H1 (cell line): ENCODE results near the gene IFITM2. TPM values are rescaled to one million over a fixed set of nuclear protein-coding genes. Genes with fewer than 3 reads are reported as not detected.

Source experiments
- CTCF ChIA-PET: fragments of 300-600 bp; sonication (Branson Sonifier 250); formaldehyde crosslinking; loops from one replicate; lab custom pipeline; 2021; ENCODE audit not compliant: partially characterized antibody; lab: Charles Lee
- POLR2A ChIA-PET: fragments of 300-600 bp; sonication (Branson Sonifier 250); formaldehyde crosslinking; loops from one replicate; lab custom pipeline; 2021; ENCODE audit warnings: inconsistent platforms; ENCODE audit not compliant: partially characterized antibody; lab: Charles Lee
- DNase-seq, 2 experiments: peaks; one replicate each; pipeline versions ENCODE4 v3.0.0 to v3.0.0-alpha.2; 2010 to 2022; ENCODE audit warnings: low spot score in 2 of 2, low read depth in 1 of 2, mixed read lengths in 1 of 2
- FAIRE-seq: peaks from 2 replicates; lab custom pipeline; 2011; peaks lifted over from hg19 to GRCh38; lab: Jason Lieb, UNC
- H2AFZ ChIP-seq: 2 replicates; pipeline ENCODE4 v1.8.1; 2012; ENCODE audit warnings: low read length, inconsistent platforms
- H2AK5ac ChIP-seq: 2 replicates; pipeline ENCODE4 v1.6.1; 2013; ENCODE audit warnings: low read depth, low read length
- H2BK120ac ChIP-seq: replicated peaks from 2 replicates; pipeline ENCODE3; 2013; ENCODE audit warnings: low read depth, low read length, inconsistent platforms
- H2BK12ac ChIP-seq: 2 replicates; pipeline ENCODE4 v1.6.1; 2013; ENCODE audit warnings: low read depth, low read length
- H2BK15ac ChIP-seq: 2 replicates; pipeline ENCODE4 v1.6.1; 2013; ENCODE audit warnings: low read length
- H2BK20ac ChIP-seq: 2 replicates; pipeline ENCODE4 v1.6.1; 2013; ENCODE audit warnings: low read length
- H2BK5ac ChIP-seq: 2 replicates; pipeline ENCODE4 v1.6.1; 2013; ENCODE audit warnings: low read depth, low read length
- H3K14ac ChIP-seq: 2 replicates; pipeline ENCODE4 v1.6.1; 2013; ENCODE audit warnings: inconsistent platforms; ENCODE audit not compliant: insufficient read length
- H3K18ac ChIP-seq: 2 replicates; pipeline ENCODE4 v1.6.1; 2013; ENCODE audit warnings: low read length; ENCODE audit errors: extremely low read depth
- H3K23ac ChIP-seq: 2 replicates; pipeline ENCODE4 v1.6.1; 2013; ENCODE audit warnings: inconsistent platforms; ENCODE audit not compliant: insufficient read length
- H3K23me2 ChIP-seq: 2 replicates; pipeline ENCODE4 v1.6.1; 2013; ENCODE audit warnings: low read depth, low read length
- H3K27ac ChIP-seq: 2 replicates; pipeline ENCODE4 v1.6.1; 2011; ENCODE audit warnings: low read depth, low read length, inconsistent platforms
- H3K27me3 ChIP-seq, 4 experiments: replicated peaks in 1 of 4; 1 replicate in 1 of 4; 2 replicates in 3 of 4; pipeline versions ENCODE4 v1.6.1 to v1.8.1; 2011 to 2013; ENCODE audit warnings: low read length in 3 of 4, mild to moderate bottlenecking in 3 of 4, inconsistent platforms in 2 of 4, mixed read lengths in 2 of 4, moderate library complexity in 1 of 4; ENCODE audit not compliant: control insufficient read depth in 3 of 4, insufficient read depth in 3 of 4; ENCODE audit errors: extremely low read depth in 1 of 4
- H3K36me3 ChIP-seq, 4 experiments: 2 replicates each; pipeline versions ENCODE4 v1.6.1 to v1.8.1; 2011 to 2013; ENCODE audit warnings: mild to moderate bottlenecking in 4 of 4, low read length in 3 of 4, moderate library complexity in 2 of 4, control low read depth in 1 of 4, inconsistent platforms in 1 of 4; ENCODE audit not compliant: insufficient read depth in 4 of 4, control insufficient read depth in 2 of 4
- H3K4ac ChIP-seq: replicated peaks from 2 replicates; pipeline ENCODE3; 2013; ENCODE audit warnings: low read length, low read depth, mixed read lengths, inconsistent platforms; ENCODE audit not compliant: insufficient read length
- H3K4me1 ChIP-seq, 4 experiments: replicated peaks in 1 of 4; 1 replicate in 1 of 4; 2 replicates in 3 of 4; pipeline versions ENCODE4 v1.6.1 to v1.8.1; 2011 to 2013; ENCODE audit warnings: low read length in 3 of 4, inconsistent platforms in 2 of 4, mixed read lengths in 1 of 4; ENCODE audit not compliant: insufficient read depth in 4 of 4, control insufficient read depth in 3 of 4
- H3K4me2 ChIP-seq, 2 experiments: 2 replicates each; pipeline versions ENCODE4 v1.6.1 to v1.8.1; 2011 to 2013; ENCODE audit warnings: low read depth in 2 of 2, low read length in 2 of 2, control low read depth in 1 of 2, inconsistent platforms in 1 of 2, mild to moderate bottlenecking in 1 of 2; ENCODE audit not compliant: insufficient read depth in 1 of 2
- H3K4me3 ChIP-seq, 4 experiments: fragments of 200-600, 300-600 bp in 1 of 4; sonication (generic), shearing (Covaris generic), sonication (Bioruptor Twin) in 1 of 4; 2 replicates each; pipeline versions ENCODE4 v1.5.1 to v1.8.1; 2011 to 2016; ENCODE audit warnings: low read length in 4 of 4, low read depth in 3 of 4, control low read depth in 2 of 4, inconsistent platforms in 2 of 4, mild to moderate bottlenecking in 2 of 4, mixed read lengths in 1 of 4, moderate library complexity in 1 of 4; ENCODE audit not compliant: insufficient read depth in 2 of 4; ENCODE audit errors: extremely low read depth in 1 of 4
- H3K56ac ChIP-seq: replicated peaks from 2 replicates; pipeline ENCODE3; 2013; ENCODE audit warnings: low read depth, mild to moderate bottlenecking, mixed read lengths, low read length, inconsistent platforms; ENCODE audit not compliant: insufficient read length
- H3K79me1 ChIP-seq: 2 replicates; pipeline ENCODE4 v1.6.1; 2013; ENCODE audit warnings: low read depth, low read length, control low read depth
- H3K79me2 ChIP-seq, 2 experiments: 2 replicates each; pipeline versions ENCODE4 v1.6.1 to v1.8.1; 2012 to 2013; ENCODE audit warnings: low read length in 2 of 2, mild to moderate bottlenecking in 2 of 2, inconsistent platforms in 1 of 2; ENCODE audit not compliant: insufficient read depth in 2 of 2, control insufficient read depth in 1 of 2
- H3K9ac ChIP-seq, 4 experiments: replicated peaks in 1 of 4; 1 replicate in 1 of 4; 2 replicates in 3 of 4; pipeline versions ENCODE4 v1.6.1 to v1.8.1; 2011 to 2013; ENCODE audit warnings: low read depth in 3 of 4, low read length in 3 of 4, control low read depth in 2 of 4, mild to moderate bottlenecking in 2 of 4, moderate library complexity in 2 of 4, inconsistent platforms in 1 of 4; ENCODE audit errors: extremely low read depth in 1 of 4
- H3K9me3 ChIP-seq, 2 experiments: 2 replicates each; pipeline versions ENCODE4 v1.6.1 to v1.8.1; 2012 to 2013; ENCODE audit warnings: mild to moderate bottlenecking in 2 of 2, moderate library complexity in 2 of 2, control low read depth in 1 of 2, inconsistent platforms in 1 of 2, low read depth in 1 of 2, low read length in 1 of 2, mixed read lengths in 1 of 2; ENCODE audit not compliant: insufficient read depth in 2 of 2
- H4K20me1 ChIP-seq, 2 experiments: replicated peaks in 1 of 2; 2 replicates each; pipeline versions ENCODE3 to v1.8.1; 2011 to 2013; ENCODE audit warnings: inconsistent platforms in 2 of 2, low read length in 2 of 2, mild to moderate bottlenecking in 1 of 2; ENCODE audit not compliant: insufficient read depth in 2 of 2, control insufficient read depth in 1 of 2
- H4K5ac ChIP-seq: 2 replicates; pipeline ENCODE4 v1.6.1; 2013; ENCODE audit warnings: low read length, low read depth, mixed read lengths, inconsistent platforms; ENCODE audit not compliant: insufficient read length
- H4K8ac ChIP-seq: 2 replicates; pipeline ENCODE4 v1.8.0; 2013; ENCODE audit warnings: mild to moderate bottlenecking, moderate library complexity, low read length, inconsistent platforms; ENCODE audit not compliant: insufficient read depth; ENCODE audit errors: extremely low read depth
- H4K91ac ChIP-seq: replicated peaks from 2 replicates; pipeline ENCODE3; 2013; ENCODE audit warnings: low read length, mixed read lengths, inconsistent platforms; ENCODE audit not compliant: insufficient read length
- MAX ChIP-seq: IDR thresholded peaks from 2 replicates; pipeline ENCODE4 v1.6.1; 2012; ENCODE audit warnings: inconsistent platforms
- ZNF274 ChIP-seq: IDR thresholded peaks from 2 replicates; pipeline ENCODE4 v1.7.0; 2012; ENCODE audit warnings: low read length, borderline replicate concordance; ENCODE audit errors: extremely low read depth
- WGBS, 2 experiments: shearing (Covaris generic) in 1 of 2; methylation state at CpG; one replicate each; pipeline versions ENCODE4 v1.1.6 to v1.1.7; 2013 to 2015; ENCODE audit warnings: low lambda C conversion rate in 2 of 2, mixed read lengths in 2 of 2, inconsistent platforms in 1 of 2, low coverage in 1 of 2, missing lambda C conversion rate in 1 of 2; ENCODE audit not compliant: insufficient replicate concordance in 2 of 2, insufficient coverage in 1 of 2, insufficient read length in 1 of 2; ENCODE audit errors: extremely low coverage in 1 of 2, missing lambda C conversion rate in 1 of 2; 5-methylcytosine and 5-hydroxymethylcytosine counted together
- polyA plus RNA-seq, 7 experiments: library from polyadenylated mRNA; depleted of rRNA in 3 of 7; stranded (reverse) in 5 of 7; unstranded in 2 of 7; fragments of >200 nt in 5 of 7; fragments of 200-250 nt in 2 of 7; gene quantifications; 1 replicate in 5 of 7; 2 replicates in 1 of 7; 4 replicates in 1 of 7; pipeline versions ENCODE4 v1.2.1 to v1.2.3, GENCODE V29; 2011 to 2013; ENCODE audit warnings: missing spikeins in 2 of 7, mixed read lengths in 2 of 7
- total RNA-seq: library from RNA; stranded (reverse); fragmentation: NEBNext Ultra II Directional; extraction: Animal tissue kit (Norgen Biotek cat#: 25700); gene quantifications from 2 replicates; pipeline ENCODE4 v1.2.1, GENCODE V29; 2021

IFITM2 gene
- total and polyA plus RNA-seq, 2 of the 8 experiments (the other 6 are each of a cell fraction or from before 2014, with no cell fraction given), result 399 to 764 TPM

DNA sequence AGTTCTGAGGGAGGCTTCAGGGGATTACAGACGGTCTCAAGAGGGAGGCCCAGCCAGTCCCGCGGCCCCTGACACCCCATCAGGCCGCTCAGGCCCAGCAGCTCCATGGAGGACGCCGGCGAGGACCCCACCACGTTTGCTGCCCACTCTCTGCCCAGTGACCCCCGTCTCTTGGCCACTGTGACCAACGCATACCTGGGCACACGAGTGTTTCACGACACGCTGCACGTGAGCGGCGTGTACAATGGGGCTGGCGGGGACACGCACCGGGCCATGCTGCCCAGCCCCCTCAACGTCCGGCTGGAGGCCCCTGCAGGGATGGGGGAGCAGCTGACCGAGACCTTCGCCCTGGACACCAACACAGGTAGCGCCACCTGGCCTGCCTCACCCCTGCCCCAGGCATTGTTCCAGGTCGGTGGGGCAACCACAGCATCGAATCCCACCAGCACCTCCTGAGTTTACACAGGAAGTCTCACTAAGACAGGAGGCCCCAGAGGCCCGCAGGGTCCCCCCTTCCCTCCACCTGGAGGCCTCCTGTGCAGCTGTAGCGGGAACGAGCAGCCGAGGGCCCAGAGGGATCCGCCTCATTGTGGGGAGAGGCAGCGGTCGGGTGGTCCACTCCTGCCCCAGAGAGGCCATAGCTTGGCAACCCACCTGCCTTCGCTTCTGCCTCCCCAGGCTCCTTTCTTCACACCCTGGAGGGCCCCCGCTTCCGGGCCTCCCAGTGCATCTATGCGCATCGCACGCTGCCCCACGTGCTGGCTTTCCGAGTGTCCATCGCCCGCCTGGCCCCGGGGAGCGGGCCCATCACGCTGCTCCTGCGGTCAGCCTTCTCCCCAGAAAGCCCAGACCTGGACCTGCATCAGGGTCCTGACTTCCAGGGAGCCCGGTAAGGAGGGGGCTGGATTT lies 17.6 kb upstream of the IFITM2 start:
- Histone ChIP-seq H3K36me3 (peaks cover 3 to 27% (median 15%) of the 10 kb centered on the region in 4 experiments; a peak in 6 of 8 replicates), H4K8ac (peak overlapping the region; percentile 35; the same call in 1 of the 2 replicates), H3K4me2 (peak overlapping the region; percentile 63 to 84), H2BK12ac (peak overlapping the region; percentile 94; the same call in 1 of the 2 replicates), H3K27ac (no peak overlapping the region), H2AK5ac (peak overlapping the region; percentile 87; the same call in 1 of the 2 replicates), H3K9me3 (peaks cover 0 to 3% of the 10 kb centered on the region in 2 experiments; a peak in 1 of 4 replicates), H2BK15ac (peak overlapping the region; percentile 95; the same call in 1 of the 2 replicates), H3K23me2 (peaks cover 5% of the 10 kb centered on the region; the same call in 1 of the 2 replicates), H3K79me1 (0 out of 2 replicates have a peak, but pooled peaks cover 4% of the 10 kb centered on the region), H3K18ac (peak overlapping the region; percentile 7; the same call in 1 of the 2 replicates), H3K9ac (no peak overlapping the region), H2BK5ac (peak overlapping the region; percentile 97; the same call in 1 of the 2 replicates), H3K4me3 (peak overlapping the region; percentile 1 to 53 (median 24); a peak in 5 of 8 replicates), H3K4ac (peak overlapping the region; percentile 99), H2BK120ac (no peak overlapping the region), H4K20me1 (no peaks in the 10 kb centered on the region), H4K91ac (peak overlapping the region; percentile 97), H3K27me3 (peaks cover 5 to 16% (median 13%) of the 10 kb centered on the region in 4 experiments; a peak in 6 of 7 replicates), H3K4me1 (peaks cover 0 to 41% (median 29%) of the 10 kb centered on the region in 4 experiments; a peak in 6 of 7 replicates), H2AFZ (no peak overlapping the region), H3K79me2 (no peaks in the 10 kb centered on the region), H4K5ac (no peak overlapping the region), H3K56ac (no peak overlapping the region), H3K14ac (no peak overlapping the region), H3K23ac (no peak overlapping the region), H2BK20ac (0 out of 2 replicates have a peak overlapping the region, but pooled peaks have one; percentile 6)
- TF ChIP-seq ZNF274 (no peak), MAX (0 out of 2 replicates have a peak, but pooled peaks have one; percentile 8)
- FAIRE-seq (no peak), DNase-seq (no peak)
- ChIA-PET CTCF (interaction anchor here (0.6 to 3.9 kb wide), 13 partner anchors 9 to 190 kb away, joined by 3 to 30 read pairs (median 3); no protein-coding TSS in a partner anchor), POLR2A (interaction anchor here (0.8 to 3.0 kb wide), 10 partner anchors 9 to 199 kb away, joined by 3 to 14 read pairs (median 4); partner anchors contain the start of genes B4GALNT4 and IFITM5)
- 90% methylated on average over 41 of the region's 48 CpGs; no CpG with 5 or more reads in 1 of the 2 experiments for WGBS, 2 experiments
